GM18868 (cell line): ENCODE measurements around the gene CYP20A1.
"Not testable (repeated sequence)": the region's sequence is repeated elsewhere in the genome, so short reads cannot be mapped to it uniquely, and the experiment has no call there.

Experiments
- ATAC-seq: cut with Tn5 transposase; IDR thresholded peaks from one replicate; pipeline ENCODE4 v1.9.1; 2021; ENCODE audit warnings: mild to moderate bottlenecking, moderate library complexity; ENCODE audit not compliant: unreplicated experiment

The CYP20A1 gene

DNA sequence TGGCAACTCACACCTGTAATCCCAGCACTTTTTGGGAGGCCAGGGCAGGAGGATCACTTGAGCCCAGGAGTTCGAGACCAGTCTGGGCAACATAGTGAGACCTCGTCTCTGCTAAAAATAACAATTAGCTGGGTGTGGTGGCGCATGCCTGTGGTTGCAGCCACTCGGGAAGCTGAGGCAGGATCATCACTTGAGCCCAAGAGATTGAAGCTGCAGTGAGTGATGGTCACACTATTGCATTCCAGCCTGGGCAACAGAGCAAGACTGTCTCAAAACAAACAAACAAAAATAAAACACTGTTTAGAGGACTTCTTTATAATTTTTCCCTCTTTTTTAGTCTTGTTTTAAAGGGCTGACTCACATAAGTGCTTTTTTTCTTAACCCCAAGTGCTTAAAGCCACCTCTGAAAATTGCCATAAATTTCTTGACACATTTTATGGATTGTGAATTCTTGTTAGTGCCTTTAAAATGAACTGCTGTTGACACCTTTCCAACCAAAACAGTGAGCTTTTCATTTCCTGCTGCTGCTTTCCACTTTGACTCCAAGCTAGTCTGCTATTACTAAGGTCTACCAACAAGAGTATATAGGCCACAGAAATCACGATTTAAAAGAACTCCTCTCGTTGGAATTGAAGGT is 41.7 kb downstream of the CYP20A1 start:
- no peak for ATAC-seq

DNA sequence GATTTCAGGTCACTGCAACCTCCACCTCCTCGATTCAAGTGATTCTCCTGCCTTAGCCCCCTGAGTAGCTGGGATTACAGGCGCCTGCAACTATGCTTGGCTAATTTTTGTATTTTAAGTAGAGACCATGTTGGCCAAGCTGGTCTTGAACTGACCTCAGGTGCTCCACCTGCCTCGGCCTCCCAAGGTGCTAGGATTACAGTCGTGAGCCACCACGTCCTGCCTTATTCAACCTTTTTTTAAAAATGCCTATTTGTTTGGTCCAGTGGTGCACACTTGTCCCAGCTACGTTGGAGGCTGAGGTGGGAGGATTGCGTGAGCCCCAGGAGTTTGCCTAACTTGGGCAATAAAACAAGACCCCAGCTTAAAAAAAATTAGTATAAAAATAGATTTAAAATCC is 43.3 kb downstream of the CYP20A1 start:
- no peak for ATAC-seq

DNA sequence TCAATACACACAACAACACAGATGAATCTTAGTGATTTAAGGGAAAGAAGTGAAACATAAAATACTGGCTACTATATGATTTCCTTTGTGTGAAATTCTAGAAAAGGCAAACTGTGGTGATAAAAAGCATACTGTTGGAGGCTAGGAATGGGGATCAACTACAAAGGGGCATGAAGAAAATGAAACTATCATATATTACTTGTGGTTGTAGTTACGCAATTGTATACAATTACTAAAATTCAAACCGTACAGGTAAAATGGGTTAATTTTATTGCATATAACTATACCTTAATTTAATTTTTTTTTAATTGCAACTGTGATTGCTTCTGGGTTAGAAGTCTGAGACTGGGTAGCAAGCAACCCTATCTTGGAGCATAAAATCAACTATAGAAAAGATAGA is 47.7 kb downstream of the CYP20A1 start:
- ATAC-seq = no peak

DNA sequence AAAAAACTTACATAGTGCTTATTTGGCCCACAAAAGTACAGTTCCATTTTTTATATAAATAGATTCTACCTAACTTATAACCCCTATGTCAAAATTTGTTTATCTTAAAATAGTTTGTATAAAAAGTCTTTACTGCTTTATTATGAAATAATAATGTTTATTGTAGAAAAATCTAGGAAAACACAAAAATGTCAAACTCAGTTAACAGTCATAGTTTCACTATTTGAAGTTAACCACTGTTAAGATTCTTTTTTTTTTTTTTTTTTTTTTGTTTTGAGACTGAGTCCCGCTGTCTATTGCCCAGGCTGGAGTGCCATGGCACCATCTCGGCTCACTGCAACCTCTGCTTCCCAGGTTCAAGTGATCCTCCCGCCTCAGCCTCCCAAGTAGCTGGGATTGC is 62.8 kb downstream of the CYP20A1 start:
- ATAC-seq = no peak

DNA sequence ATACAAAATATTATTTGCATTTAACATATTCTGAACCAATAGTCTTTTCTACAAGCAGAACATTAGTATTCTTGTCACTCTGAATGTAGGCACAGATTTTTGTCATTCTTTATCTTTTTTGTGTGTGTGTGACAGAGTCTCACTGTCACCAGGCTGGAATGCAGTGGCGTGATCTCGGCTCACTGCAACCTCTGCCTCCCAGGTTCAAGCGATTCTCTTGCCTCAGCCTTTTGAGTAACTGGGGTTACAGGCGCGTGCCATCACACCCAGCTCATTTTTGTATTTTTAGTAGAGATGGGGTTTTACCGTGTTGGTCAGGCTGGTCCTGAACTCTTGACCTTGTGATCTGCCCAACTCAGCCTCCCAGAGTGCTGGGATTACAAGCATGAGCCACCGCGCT is 63.8 kb downstream of the CYP20A1 start:
- ATAC-seq = not testable (repeated sequence)

DNA sequence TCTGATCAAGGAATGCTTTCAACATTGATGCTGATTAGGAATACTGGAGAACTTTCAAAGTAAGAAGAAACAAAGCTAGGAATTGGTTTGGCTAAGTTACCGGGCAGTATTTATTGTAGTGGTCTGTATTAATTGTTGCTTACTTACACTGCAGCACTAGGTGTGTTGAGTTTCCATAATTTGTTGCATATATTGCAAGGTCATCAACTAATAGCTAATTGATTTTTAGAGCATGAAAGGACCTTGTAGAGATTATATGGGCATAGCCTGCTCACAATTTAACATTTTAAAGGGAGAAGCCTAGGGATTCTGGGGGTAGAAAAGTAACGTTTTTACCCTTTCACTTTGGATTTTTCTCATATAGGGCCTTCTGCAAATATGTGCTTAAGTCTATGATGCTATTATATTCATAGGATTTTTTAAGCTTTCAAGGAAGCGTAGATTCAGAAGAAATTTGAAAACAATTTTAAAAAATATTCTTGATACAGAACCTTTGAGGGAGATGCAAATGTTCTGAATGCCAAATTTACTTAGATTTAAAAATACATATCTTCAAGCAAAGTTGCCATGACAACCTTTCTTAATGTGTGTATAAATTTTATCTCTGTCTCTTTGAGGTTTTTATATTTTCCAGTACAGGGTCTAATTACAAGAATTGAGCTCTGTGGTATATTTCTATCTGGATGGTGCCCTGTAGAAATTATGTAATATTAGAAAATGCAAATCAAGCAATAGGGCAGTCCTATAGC is 72.0 kb downstream of the CYP20A1 start:
- no peak for ATAC-seq

DNA sequence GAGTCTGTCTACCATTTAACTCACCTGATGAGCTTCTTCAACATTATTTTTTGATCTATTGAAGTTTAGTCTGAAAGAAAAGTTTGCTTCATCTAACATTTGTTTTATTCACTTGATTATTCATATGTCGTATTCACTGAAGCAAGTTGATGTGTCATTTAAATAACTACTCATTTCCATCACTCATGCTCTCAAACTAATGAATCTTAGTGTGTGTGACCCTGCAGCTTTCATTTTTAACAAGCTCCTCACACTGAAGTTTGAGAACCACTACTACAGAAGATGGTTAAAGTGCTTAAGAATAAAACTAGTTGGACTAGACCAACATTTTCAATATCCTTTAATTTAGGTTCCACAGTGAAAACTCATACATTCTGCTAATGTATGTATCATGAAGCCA is 87.5 kb downstream of the CYP20A1 start:
- no peak for ATAC-seq

DNA sequence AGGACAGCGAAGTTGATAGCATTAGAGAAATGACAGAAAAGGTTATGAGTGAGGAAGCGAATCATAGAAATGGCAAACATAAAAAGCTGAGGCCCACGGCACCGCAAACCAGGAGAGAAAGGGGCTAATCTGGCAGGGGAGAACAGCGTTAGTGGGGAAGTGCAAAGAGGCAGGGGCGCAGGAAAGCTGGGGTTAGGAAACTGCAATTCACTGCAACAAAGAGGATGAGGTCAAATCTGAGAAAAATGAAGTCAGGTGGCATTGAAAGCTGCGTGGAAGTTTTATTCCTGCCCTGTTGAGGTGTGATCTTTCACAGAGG is 88.7 kb downstream of the CYP20A1 start:
- no peak for ATAC-seq

DNA sequence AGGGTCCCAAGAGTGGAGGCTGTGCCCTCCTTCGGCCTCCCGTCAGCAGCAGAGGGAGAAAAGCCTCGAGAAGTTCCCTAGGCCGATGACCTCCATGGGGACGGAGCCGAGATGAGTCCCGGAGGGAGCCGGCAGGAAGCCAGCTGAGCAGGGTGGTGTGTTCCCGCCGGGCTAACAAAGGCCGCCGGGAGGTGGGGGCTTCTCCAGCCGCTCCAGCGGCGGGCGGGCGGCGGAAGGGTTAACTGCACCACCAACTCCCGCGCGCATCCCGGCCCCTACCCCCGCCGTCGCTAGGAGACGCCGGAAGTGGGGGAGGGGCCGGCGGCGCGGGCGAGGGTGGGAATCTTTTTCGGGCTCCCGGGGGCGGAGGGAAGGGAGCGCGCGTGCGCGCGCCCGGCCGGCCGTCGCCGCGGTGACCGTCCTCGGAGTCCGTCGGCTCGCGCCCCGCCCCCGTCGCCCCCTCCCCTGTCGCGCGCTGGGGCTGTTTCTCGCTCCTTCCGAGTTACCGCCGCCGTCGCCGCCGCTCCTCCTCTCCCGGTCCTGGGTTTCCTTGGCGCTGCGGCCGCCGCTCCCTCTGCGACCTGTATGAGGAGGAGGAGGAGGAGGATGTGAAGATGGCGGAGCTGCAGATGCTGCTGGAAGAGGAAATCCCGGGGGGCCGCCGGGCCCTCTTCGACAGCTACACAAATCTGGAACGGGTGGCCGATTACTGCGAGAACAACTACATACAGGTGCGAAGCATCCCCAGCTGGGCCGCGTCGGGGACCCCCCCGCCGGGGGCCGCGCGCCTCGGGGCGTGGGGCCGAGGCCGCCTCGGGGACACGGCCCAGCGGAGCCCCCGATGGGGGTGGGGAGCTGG is 89.3 kb downstream of the CYP20A1 start, which contains the start of gene ABI2:
ABI2 (plus strand) TSS at position 494 of the 859 bp plus-strand sequence; CDS start at position 615, 121 bp downstream.
- ATAC-seq = peak; percentile 63

DNA sequence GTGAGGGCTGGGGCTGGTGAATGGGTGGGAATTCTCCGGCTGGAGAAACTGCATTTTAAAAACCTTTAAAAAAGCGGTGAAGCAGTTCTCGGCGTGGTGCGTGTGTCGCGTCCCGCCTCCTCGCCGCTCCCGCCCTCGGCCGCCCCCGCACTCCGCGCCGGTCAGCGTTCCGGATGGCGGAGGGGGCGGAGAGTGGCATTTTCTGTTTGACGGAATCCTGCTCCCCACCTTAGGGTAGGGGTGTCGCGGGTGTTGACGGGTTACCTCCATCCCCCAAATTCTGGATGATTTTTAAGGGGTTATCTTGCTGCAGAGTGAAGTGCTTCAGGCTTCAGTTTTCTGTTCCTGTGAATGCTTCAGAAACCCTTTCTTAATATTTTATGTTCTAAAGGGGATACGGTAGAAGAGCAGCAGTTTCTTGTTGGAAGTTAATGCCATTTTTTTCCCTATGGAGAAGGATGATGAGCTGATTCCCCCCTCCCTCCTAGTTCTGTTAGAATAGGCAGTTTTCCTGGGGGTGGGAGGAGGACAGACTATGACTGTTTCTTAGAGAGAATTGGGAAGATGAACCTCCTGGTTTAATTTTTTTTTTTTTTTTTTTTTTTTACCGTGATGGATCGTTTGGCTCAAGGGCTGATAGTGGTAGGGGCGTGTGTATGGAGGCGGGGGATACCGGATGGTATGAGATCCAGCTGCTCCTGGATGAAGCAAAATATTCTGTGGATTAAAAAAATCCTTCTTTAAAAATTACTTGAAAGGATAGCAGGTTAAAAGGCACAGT is 90.1 kb downstream of the CYP20A1 start:
- ATAC-seq = peak; percentile 65

DNA sequence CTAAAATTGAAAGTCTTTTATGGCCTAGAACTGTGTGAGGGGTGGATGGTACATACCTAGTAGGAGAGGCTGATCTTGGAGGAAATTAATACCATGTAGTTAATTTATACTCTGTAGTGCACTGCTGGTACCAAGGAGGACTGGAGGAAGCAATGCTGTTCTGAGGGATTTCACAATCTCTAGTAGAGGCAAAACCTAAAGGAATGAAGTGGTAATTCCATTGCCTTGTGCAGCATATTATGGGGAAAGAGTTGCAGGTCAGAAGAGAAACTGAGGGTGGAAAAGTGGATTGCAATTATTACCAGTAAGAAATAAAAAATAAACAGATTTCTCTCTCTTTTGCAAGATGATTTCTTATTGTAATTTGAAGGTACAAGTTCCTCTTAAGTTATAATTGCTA is 91.6 kb downstream of the CYP20A1 start:
- ATAC-seq = no peak

DNA sequence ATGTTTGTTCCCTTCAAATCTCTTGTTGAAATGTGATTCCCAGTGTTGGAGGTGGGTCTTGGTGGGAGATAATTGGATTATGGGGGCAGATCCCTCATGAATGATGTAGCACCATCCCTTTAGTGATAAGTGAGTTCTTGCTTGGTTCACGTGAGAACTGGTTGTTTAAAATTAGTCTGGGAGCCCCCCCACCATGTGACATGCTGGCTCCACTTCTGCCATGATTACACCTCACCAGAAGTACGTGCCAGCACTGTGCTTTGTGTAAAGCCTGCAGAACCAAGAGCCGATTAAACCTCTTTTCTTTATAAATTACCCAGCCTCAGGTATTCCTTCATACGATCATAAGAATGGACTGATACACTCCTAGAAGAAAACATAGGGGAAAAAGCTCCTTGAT is 99.5 kb downstream of the CYP20A1 start:
- ATAC-seq = no peak

DNA sequence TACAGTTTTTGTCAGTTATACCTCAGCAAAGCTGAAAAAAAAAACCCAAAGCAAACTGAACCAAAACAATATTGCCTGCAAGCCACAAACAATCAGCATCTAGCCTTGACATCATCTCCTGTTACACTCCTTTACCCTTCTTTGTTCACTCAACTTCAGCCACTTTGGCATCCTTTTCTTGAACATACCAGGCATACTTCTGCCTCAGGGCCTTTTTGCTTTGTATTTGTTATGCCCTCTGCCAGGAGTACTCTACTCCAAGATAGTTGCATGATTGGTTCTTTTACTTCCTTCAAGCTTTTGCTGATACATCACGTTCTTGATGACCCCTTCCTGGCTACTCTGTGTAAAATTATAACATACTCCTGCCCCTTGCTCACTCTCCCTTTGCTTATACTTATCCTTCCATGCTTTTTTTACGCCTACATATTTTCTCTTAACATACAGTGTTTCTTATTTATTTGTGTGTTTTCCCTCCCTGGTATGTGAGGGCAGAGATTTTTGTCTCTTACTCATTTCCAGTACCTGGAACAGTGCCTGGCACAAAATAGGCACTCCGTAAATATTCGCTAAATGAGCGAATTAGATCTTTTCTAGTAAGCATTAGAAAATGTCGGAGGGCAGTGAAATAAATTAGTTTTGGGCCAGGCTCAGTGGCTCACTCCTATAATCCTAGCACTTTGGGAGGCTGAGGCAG is 102.1 kb downstream of the CYP20A1 start:
- ATAC-seq = no peak

DNA sequence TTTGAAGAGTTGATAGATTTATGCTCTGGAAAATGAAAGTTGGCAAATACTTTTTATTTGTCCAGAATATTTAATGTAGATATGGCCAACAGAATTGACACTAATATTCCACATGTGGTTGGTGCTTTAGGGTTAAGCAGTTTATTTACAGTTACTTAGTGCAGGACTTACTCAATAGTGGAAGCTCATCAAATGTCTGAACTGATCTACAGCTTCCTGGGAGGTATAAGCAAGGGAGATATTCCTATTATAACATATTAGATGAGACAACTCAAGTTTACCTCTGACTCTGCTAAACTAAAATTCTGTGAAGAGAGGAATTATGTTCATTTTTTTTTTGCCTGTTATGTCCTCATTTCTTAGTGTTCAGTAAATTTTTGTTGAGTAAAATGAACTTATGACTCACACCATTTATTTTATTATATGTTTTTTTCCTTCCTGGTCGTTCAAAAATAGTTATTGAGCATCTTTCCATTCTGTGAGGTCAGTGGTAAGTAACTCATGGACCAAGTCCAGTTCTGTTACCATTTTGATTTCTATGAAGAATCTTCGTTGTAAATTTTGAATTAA is 103.0 kb downstream of the CYP20A1 start:
- ATAC-seq = no peak

DNA sequence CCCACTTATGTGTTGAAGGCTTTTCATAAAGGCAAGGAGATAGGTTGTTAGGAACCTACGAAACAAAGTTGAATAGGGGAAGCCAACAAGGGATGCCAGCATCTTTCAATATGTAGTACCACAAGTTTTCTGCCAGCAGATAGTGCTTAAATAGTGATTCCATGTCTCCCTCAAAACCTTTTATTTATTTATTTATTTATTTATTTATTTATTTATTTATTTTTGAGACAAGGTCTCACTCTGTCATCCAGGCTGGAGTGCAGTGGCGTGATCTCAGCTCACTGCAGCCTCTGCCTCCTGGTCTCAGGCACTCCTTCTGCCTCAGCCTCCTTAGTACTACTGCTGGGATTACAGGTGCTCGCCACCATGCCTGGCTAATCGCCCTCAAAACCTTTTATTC is 103.6 kb downstream of the CYP20A1 start:
- not testable (repeated sequence) for ATAC-seq

DNA sequence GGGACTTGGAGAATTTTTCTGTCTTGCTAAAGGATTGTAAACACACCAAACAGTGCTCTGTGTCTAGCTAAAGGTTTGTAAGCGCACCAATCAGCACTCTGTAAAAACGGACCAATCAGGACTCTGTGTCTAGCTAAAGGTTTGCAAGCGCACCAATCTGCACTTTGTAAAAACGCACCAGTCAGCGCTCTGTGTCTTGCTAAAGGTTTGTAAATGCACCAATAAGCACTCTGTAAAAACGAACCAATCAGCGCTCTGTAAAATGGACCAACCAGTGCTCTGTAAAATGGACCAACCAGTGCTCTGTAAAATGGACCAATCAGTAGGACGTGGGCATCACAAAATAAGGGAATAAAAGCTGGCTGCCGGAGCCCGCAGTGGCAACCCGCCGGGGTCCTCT is 105.8 kb downstream of the CYP20A1 start:
- ATAC-seq = no peak

DNA sequence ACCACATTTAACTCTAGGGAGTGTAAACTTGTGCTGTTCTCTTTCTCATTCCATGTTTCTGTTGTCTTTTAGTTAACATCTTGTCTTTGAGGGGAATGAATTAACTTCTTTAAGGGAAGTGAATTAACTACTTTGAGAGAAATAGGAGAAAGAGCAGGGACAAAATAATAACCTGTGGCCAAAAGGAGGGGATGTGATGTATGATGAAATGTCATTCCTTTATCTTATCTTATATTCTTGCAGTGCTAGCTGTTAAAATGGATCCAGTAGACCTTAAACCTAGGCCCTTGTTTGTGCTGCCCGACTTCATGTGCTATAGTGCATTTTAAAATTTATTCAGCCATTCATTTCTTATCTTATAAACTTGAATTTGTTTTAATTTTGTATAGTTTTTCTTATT is 107.8 kb downstream of the CYP20A1 start:
- no peak for ATAC-seq

DNA sequence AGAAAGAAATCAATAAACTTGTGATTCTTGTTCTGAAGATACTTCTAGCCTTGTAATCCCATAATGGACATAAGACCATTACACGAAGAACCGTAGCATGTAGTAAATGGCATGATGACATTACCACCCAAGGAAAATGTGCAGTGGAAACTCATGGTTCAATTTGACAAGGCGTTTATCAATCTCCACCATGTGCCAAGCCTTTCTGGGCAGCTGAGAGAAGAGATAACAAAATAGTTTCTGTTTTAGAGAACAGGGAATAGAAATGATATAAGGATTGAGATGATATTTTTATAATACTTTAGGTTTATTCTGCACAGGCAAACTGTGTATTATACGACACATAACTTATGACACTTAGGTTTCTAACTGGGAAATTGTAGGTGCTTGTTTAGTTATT is 108.6 kb downstream of the CYP20A1 start:
- ATAC-seq = no peak

DNA sequence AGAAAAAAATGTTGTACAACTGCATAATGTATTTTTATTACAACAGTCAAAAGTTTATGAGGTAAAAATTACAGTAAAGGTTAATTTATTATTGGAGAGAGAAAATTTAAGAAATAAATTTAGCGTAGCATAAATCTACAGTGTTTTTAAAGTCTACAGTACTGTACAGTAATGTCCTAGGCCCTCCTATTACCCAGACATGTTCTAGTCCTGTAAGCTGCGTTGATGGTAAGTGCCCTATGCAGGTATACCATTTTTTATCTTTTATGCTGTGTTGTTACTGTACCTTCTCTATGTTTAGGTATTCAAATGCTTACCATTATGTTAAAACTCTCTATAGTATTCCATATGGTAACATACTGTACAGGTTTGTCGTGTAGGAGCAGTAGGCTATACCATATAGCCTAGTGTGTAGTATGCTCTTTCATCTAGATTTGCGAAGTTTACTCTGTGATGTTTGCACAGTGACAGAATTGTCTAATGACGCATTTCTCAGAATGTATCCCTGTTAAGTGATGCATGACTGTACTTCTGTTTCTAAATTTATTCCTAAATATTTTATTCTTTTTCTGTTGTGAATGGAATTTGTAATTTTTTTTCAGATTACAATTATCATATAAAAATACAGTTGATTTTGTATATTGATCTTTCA is 113.9 kb downstream of the CYP20A1 start:
- no peak for ATAC-seq

DNA sequence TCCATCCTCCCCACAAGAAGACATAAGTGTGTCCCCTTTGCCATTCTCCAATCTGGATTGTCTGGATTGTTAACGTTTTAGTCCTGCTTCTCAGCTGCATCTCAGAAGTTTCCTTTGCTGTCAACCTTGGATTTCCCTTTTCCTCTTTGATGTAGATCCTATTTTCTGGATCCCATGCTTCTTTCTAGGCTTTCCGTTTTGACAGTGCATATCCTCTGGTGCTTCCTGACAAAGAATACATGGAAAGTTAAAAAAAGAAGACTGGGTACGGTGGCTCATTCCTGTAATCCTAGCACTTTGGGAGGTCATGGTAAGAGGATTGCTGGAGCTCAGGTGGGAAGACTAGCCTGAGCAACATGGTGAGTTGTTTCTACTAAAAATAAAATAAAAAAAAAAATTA is 116.1 kb downstream of the CYP20A1 start:
- ATAC-seq = no peak
